NCI-H345 (cell line): ENCODE results near the gene MS4A10.
A peak's percentile ranks its signal among the peaks of the same experiment; 100 is the strongest.

Experiments used
- DNase-seq: peaks from one replicate; lab custom pipeline; 2025; lab: John Stamatoyannopoulos, UW

The MS4A10 gene

DNA sequence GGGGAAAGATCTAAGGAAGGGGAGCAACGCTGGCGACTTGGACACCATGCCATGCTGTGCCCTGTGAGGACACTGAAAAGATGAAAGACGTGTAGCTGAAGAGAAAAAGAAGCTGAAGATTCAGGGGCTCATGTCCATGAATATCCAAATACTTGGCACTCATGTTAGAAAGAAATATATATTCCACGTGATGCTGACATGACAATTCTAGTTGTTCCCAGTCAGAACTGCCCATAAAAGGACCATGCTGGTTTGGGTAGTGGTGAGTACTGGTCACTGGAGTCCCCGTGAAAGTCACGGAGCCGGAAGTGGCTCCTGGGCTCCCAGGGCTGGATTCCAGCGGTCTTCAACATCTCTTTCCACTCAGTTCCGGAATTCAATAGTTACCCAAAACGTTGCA, 18.6 kb upstream of the MS4A10 start:
- no peak for DNase-seq

DNA sequence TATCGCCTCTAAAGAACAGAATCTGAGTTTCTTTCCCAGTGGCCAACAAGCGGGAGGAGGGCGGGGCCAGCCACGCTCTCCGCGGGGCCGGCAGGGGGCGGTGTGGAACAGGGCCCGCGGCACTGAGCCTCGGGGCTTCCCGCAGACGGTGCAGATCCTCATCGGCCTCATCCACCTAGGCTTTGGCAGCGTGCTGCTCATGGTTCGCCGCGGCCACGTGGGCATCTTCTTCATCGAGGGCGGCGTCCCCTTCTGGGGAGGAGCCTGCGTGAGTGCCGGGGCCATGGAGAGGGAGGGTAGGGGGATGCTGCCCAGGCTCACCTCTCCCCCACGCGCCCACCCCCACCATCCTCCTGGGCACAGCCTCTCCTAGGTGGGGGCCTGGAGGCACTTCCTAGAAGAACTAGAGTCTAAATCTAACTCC, 17.7 kb upstream of the MS4A10 start:
- DNase-seq = no peak

DNA sequence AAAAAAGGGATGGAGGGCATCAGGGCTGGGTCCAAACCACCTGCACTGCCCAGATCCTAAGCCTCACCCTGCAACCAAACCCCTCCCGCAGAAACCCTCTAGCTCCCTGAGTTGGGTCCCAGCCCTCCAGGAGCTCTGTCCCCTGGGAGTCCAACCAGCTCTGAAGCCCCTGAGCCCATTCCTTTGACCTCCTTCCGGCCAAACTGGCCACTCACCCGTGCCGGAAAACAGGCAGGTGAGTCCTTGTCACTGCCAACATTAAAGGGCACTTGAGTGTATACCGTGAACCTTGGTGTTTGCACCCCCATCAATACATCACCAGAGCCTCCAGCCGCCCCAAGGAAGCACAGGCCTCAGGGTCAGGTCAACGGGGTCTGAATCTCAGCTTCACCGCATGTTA, 16.9 kb upstream of the MS4A10 start:
- no peak for DNase-seq

GRCh38 chr11:60769273-60769672, 15.9 kb upstream of the MS4A10 start:
- DNase-seq = no peak

DNA sequence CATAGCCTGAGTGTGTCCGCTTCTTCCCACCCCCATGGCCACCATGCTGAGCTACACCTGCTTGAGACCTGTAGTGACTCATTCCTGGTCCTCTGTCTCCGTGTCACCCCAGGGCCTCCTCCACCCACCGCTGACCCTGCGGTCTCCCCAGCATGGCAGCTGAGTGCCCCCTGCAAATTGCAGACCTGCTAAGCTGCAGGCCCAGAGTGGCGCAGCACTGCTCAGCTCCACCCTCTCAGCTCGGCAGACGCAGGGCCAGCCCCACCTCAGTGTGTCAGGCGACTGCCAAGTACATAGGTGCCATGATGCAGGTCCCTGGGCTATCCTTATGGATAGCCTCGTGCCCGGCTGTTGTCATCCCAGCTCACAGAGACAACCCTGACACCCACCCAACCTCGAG, 15.3 kb upstream of the MS4A10 start:
- DNase-seq = no peak

GRCh38 chr11:60771146-60771545, 14.0 kb upstream of the MS4A10 start:
- no peak for DNase-seq

GRCh38 chr11:60771879-60772525, 13.1 kb upstream of the MS4A10 start:
- no peak for DNase-seq

DNA sequence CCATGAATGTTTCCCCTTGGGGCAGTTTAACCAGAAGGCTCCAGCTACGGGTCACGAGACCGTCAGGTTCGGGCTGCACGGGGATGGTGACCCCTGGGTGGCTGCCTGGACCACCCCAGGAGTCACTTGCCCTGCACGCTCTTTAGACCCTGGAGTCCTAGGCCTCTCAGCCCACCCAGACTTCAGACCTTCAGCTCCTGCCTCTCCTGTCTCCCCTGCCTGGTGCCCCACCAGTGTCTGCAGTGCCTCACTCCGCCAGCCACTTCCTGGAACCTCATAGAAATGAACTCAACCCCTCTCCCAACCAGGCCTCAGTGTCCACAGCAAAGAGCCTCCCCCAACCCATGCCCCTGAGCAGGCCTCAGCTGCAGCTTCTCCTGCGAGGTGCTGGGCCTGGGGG, 12.5 kb upstream of the MS4A10 start:
- DNase-seq = no peak

DNA sequence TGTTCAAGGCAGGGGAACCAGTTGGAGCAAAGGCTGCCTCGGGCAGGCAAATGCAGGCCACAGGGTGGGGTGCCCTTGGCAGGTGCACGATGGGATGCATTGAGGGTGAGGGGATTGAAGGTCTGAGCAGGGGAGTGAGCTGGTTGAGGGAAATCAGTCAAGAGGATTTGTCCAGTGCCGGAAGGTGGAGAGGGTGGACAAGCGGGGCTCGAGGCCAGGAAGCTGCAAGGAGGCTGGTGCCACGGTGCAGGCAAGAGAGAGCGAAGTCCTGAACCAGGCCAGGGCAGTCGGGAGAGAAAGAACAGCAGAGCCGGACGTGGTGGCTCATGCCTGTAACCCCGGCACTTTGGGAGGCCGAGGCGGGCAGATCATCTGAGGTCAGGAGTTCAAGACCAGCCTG, 10.4 kb upstream of the MS4A10 start:
- no peak for DNase-seq

DNA sequence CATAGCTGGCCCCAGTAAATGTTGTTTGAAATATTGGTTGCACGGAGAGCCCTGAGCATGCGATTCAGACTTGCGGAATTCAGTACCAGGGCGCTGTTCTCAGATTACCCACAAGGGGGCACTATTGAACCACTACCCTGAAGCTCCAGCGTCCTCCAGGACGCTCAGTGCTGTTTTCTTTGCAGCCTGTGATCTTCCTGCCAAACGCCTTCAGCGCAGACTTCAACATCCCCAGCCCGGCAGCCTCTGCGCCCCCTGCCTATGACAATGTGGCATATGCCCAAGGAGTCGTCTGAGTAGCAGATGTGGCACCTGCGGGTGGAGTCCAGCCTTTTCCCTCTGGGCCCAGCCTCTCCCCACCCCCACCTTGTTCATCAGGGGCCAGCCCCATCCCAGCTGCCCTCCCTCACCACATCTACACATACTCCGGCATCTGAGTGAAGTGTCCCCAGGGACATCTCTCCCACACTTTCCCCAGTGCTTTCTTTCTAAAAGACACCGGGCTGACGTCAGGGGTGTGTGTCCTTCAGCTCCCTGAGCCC, 9.6 kb upstream of the MS4A10 start:
- DNase-seq = peak; percentile 83

DNA sequence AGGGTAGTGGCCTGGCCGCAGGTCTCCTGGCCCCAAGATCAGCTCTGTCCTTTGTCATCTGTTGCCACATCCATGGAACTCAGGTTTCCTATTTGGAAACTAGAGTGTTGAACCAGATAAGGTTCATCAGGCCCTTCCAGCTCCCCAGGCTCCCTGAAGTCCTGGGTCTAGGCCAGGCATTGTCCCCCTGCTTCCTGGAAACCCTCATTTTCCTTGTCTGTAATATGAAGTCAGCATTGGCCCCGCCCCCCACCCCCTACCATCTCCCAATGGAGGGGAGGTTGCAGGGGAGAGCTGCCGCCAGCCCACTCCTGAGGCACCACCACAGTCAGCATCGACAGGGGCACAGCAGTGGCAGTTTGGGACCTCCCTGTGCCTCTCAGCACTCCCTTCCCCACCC, 9.0 kb upstream of the MS4A10 start:
- DNase-seq = no peak

DNA sequence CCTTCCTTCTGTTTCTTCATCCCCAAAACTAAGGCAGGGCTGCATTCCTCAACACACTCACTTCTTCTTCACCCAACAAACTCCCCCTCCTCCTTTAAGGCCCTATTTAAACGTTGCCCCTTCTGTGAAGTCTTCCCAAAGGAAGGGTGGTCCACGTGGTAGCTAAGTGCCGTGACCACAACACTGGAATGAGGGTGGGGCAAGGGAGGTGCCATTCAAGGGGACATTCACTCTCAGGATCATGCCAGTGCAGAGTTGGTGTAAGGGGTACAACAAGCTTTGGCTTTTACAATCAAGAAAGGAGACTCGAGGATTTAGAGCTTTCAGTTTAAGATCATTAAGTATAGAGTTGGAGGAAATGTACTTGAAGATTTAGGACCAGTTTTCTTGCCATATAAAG, 8.0 kb upstream of the MS4A10 start:
- DNase-seq = no peak

DNA sequence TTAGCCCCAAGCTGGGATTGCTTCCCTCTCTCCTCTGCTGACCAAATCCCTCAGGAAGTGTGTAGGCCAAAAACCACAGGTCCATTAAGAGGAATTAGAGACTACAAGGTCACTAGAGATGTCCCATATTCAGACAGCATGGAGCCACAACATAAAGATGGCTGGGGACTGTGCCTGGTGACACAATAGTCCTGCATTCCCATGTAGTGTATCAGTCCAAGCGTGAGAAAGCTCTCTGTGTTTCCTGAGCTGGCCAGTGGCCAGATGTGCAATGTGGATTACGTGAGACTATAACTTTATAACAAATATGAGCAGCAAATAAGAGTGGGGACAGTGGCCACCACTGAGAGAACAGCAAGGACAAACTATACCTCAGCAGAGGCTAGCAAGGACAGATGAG, 7.6 kb upstream of the MS4A10 start:
- DNase-seq = no peak

- no peak for DNase-seq
Observed at GRCh38 chr11:60780065-60780464, 5.1 kb upstream of the MS4A10 start.

GRCh38 chr11:60780774-60781173, 4.4 kb upstream of the MS4A10 start:
- no peak for DNase-seq

DNA sequence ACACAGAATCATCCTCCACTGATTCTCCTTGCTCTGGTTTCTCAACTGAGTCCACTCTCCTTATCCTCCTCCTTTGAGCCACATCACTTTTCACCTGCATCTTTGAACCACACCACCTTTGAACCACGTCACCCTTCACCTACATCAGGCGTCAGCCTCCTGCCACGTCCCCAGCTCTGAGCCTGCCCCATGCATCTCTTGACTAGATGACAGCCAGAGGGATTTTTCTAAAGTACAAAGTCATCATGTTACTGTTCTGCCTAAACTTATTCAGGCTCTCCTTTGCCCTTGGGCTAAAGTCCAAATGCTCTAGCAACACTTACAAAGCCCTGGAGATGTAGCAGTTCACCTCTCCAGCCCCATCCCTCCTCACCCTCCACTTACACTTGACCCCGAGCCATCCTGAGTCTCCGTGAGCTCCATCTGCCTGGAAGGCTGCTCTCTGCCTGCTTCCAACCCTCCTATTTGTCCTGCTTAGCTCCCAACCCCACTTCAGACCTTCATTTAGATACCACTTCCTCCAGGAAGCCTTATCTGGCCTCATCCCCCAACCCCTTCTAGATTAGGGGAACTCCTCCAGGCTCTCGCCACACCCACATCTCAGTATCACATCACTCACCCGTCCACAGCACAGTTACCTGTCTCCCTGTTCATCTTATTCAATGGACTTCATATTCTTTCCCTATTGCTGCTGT, 3.7 kb upstream of the MS4A10 start:
- DNase-seq = no peak

DNA sequence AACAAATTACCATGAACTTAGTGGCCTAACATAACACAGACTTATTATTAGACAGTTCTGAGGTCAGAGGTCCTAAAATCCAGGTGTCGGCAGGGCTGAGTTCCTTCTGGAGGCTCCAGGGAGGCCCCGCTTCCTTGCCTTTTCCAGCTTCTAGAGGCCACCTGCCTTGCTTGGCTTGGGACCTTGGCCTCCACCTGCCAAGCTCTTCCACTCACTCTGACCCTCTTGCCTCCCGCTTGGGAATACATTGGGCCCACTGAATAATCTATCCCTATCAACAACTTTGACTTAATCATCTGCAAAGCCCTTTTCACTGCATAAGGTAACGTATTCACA, 3.2 kb upstream of the MS4A10 start:
- no peak for DNase-seq

- no peak for DNase-seq
Observed at GRCh38 chr11:60782393-60783140, 2.6 kb upstream of the MS4A10 start.

- DNase-seq = no peak
Observed at GRCh38 chr11:60783141-60783484, 2.0 kb upstream of the MS4A10 start.

DNA sequence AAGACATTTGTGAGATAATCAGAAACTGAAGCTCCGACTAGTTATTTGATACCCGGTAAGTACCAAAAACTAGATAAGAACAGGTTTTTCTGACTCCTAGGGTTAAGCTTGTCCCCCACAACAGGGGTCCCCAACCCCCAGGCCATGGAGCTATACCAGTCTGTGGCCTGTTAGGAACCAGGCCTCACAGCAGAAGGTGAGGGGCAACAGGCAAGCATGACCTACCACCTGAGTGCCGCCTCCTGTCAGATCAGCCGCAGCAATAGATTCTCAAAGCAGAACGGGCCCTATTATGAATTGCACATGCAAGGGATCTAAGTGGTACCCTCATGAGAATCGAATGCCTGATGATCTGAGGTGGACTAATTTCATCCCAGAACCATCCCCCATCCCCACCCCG, 1.2 kb upstream of the MS4A10 start:
- DNase-seq = no peak

- no peak for DNase-seq
Observed at GRCh38 chr11:60785806-60786361, 751 bp downstream of the MS4A10 start.

GRCh38 chr11:60786811-60787567, 1.9 kb downstream of the MS4A10 start:
- DNase-seq = no peak
